Right atrium auricular region (tissue), 2 donors: ENCODE results near the gene PRKCZ. TPM values are rescaled to one million over a fixed set of nuclear protein-coding genes. Genes with fewer than 3 reads are reported as not detected.

Experiments used
- DNase-seq: peaks from one replicate; pipeline ENCODE4 v3.0.0-alpha.2; 2019; ENCODE audit warnings: low spot score
- H3K27ac ChIP-seq, 2 donors: fragments of 200-600 bp; sonication (generic); 1 replicate in 1 of 2; 2 replicates in 1 of 2; pipeline ENCODE4 v1.5.1; 2016 to 2019
- H3K27me3 ChIP-seq, 2 donors: fragments of 200-600 bp; sonication (generic); one replicate each; pipeline versions ENCODE4 v1.5.1 to v1.6.0; 2017 to 2019
- H3K36me3 ChIP-seq: fragments of 200-600 bp; sonication (generic); one replicate; pipeline ENCODE4 v1.5.1; 2016
- H3K4me1 ChIP-seq, 2 donors: fragments of 200-600 bp; sonication (generic); one replicate each; pipeline versions ENCODE4 v1.5.1 to v1.6.0; 2017 to 2019
- H3K4me3 ChIP-seq, 2 donors: fragments of 200-600 bp; sonication (generic); 1 replicate in 1 of 2; 2 replicates in 1 of 2; pipeline ENCODE4 v1.5.1; 2017 to 2019; ENCODE audit warnings: mild to moderate bottlenecking in 1 of 2, moderate library complexity in 1 of 2
- H3K9me3 ChIP-seq, 2 donors: fragments of 200-600 bp; sonication (generic); one replicate each; pipeline ENCODE4 v1.5.1; 2019
- total RNA-seq, 2 donors: library from RNA; depleted of rRNA; stranded (reverse); fragments of >200 nt; gene quantifications; one replicate each; pipeline ENCODE4 v1.1.0, GENCODE V29; 2016
- TF ChIP-seq, protein P1 (sequence below), 2 donors: fragments of 200-600 bp; sonication (generic); IDR thresholded peaks; one replicate each; pipeline ENCODE4 v1.5.1; 2019; ENCODE audit warnings: antibody characterized with exemption in 2 of 2

The PRKCZ gene
- total RNA-seq, 2 donors from 2014 or later, result 15.3 to 16.4 TPM

GRCh38 chr1:2170211-2170610, 120.0 kb downstream of the PRKCZ start:
- Histone ChIP-seq H3K27me3 (no peaks in the 10 kb centered on the region), H3K9me3 (no peaks in the 10 kb centered on the region), H3K4me1 (no peaks in the 10 kb centered on the region), H3K4me3 (no peak overlapping the region), H3K27ac (no peak overlapping the region), H3K36me3 (no peaks in the 10 kb centered on the region)
- TF ChIP-seq, protein P1, sequence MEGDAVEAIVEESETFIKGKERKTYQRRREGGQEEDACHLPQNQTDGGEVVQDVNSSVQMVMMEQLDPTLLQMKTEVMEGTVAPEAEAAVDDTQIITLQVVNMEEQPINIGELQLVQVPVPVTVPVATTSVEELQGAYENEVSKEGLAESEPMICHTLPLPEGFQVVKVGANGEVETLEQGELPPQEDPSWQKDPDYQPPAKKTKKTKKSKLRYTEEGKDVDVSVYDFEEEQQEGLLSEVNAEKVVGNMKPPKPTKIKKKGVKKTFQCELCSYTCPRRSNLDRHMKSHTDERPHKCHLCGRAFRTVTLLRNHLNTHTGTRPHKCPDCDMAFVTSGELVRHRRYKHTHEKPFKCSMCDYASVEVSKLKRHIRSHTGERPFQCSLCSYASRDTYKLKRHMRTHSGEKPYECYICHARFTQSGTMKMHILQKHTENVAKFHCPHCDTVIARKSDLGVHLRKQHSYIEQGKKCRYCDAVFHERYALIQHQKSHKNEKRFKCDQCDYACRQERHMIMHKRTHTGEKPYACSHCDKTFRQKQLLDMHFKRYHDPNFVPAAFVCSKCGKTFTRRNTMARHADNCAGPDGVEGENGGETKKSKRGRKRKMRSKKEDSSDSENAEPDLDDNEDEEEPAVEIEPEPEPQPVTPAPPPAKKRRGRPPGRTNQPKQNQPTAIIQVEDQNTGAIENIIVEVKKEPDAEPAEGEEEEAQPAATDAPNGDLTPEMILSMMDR (IDR thresholded peaks at IDR 0.05), result no peak
- no peak for DNase-seq

GRCh38 chr1:2172012-2172411, 121.8 kb downstream of the PRKCZ start:
- no peak overlapping the region for H3K4me3 ChIP-seq

GRCh38 chr1:2172551-2173146, 122.4 kb downstream of the PRKCZ start:
- no peak overlapping the region for H3K4me3 ChIP-seq
- H3K27me3 ChIP-seq, result no peaks in the 10 kb centered on the region
- no peaks in the 10 kb centered on the region for H3K36me3 ChIP-seq
- TF ChIP-seq, protein P1 (IDR thresholded peaks at IDR 0.05), result no peak
- no peak for DNase-seq
- H3K9me3 ChIP-seq, result no peaks in the 10 kb centered on the region
- H3K27ac ChIP-seq, result no peak overlapping the region
- H3K4me1 ChIP-seq, result no peaks in the 10 kb centered on the region

More at GRCh38 chr1:2172012-2172411, 121.8 kb downstream of the PRKCZ start:
- H3K9me3 ChIP-seq, result no peaks in the 10 kb centered on the region
- H3K36me3 ChIP-seq, result no peaks in the 10 kb centered on the region
- H3K27me3 ChIP-seq, result no peaks in the 10 kb centered on the region
- no peaks in the 10 kb centered on the region for H3K4me1 ChIP-seq
- DNase-seq, result no peak
- no peak overlapping the region for H3K27ac ChIP-seq
- TF ChIP-seq, protein P1 (IDR thresholded peaks at IDR 0.05), result no peak

GRCh38 chr1:2173546-2174347, 123.5 kb downstream of the PRKCZ start:
- Histone ChIP-seq H3K4me3 (no peak overlapping the region), H3K27me3 (no peaks in the 10 kb centered on the region), H3K9me3 (no peaks in the 10 kb centered on the region), H3K4me1 (no peaks in the 10 kb centered on the region), H3K27ac (no peak overlapping the region), H3K36me3 (no peaks in the 10 kb centered on the region)
- DNase-seq, result no peak
- TF ChIP-seq, protein P1 (IDR thresholded peaks at IDR 0.05), result no peak

DNA sequence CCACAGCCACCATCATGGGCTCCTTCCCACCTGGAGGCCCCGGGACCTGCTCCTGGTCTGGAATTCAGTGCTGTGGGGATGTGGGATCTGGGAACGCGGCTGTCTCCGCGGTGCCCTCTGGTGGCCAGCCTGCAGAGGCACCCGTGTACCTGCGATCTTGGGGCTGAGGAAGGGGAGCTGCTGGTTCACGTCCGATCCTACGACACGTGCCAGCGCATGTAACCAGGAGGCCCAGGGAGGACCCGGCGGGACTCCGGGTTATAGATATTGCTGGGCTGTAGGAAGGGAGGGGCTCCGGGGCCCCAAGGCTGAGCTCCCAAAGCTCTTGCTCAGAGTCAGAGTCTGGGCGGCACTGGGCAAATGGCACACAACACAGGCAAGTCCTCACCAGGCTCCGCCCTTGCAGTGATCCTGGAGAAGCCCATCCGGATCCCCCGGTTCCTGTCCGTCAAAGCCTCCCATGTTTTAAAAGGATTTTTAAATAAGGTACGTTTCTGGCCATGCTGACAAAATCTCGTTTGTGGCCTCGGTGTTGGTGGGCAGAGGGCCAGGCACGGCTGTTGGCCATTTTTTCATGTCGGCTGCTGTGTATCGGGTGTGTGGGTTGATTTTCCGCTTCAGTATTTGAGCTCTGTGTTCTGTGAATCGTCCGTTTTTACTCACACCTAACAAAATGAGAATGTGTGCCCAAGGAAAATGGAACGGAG, 124.3 kb downstream of the PRKCZ start:
- DNase-seq, result peak; percentile 79
- TF ChIP-seq, protein P1 (IDR thresholded peaks at IDR 0.05), result peak; percentile 87 to 92
- peak overlapping the region in 1 of 2 donors; percentile 33 for H3K27ac ChIP-seq

More for the DNA sequence above, 124.3 kb downstream of the PRKCZ start:
- H3K9me3 ChIP-seq, result no peaks in the 10 kb centered on the region
- no peaks in the 10 kb centered on the region for H3K27me3 ChIP-seq
- H3K4me1 ChIP-seq, result no peaks in the 10 kb centered on the region
- peak overlapping the region; percentile 10 to 41 for H3K4me3 ChIP-seq
- no peaks in the 10 kb centered on the region for H3K36me3 ChIP-seq
